Colon (tissue), 2 donors: ENCODE measurements around the gene CFTR.
"Not testable (repeated sequence)": the region's sequence is repeated elsewhere in the genome, so short reads cannot be mapped to it uniquely, and the experiment has no call there.

Source experiments
- FAIRE-seq: peaks from 2 replicates; lab custom pipeline; 2012; peaks lifted over from hg19 to GRCh38; lab: Jason Lieb, UNC
- donor health status: control.
- donor health status: control.

CFTR gene

GRCh38 chr7:117479225-117480054 is at the start of gene CFTR:
CFTR (plus strand) TSS chr7:117480025; CDS start chr7:117480095, 70 bp downstream.
- no peak for FAIRE-seq

- no peak for FAIRE-seq
These were observed 44.3 kb upstream of the CFTR start for GRCh38 chr7:117435475-117436043.

- FAIRE-seq, result no peak
These were observed 35.2 kb upstream of the CFTR start for GRCh38 chr7:117444646-117445045.

GRCh38 chr7:117445206-117445605 is 34.6 kb upstream of the CFTR start:
- FAIRE-seq, result no peak

- FAIRE-seq, result no peak
These were observed 33.5 kb upstream of the CFTR start for GRCh38 chr7:117446220-117446815.

- FAIRE-seq, result no peak
These were observed 31.2 kb upstream of the CFTR start for GRCh38 chr7:117448655-117449054.

GRCh38 chr7:117458977-117459583 is 20.7 kb upstream of the CFTR start:
- FAIRE-seq, result peak; percentile 95

GRCh38 chr7:117459735-117460134 is 20.1 kb upstream of the CFTR start:
- FAIRE-seq, result no peak

GRCh38 chr7:117460815-117461214 is 19.0 kb upstream of the CFTR start:
- not testable (repeated sequence) for FAIRE-seq

GRCh38 chr7:117468174-117468573 is 11.7 kb upstream of the CFTR start:
- no peak for FAIRE-seq

GRCh38 chr7:117470777-117471176 is 9.0 kb upstream of the CFTR start:
- no peak for FAIRE-seq

GRCh38 chr7:117472335-117472734 is 7.5 kb upstream of the CFTR start:
- no peak for FAIRE-seq

GRCh38 chr7:117476557-117477215 is 3.1 kb upstream of the CFTR start:
- FAIRE-seq, result no peak

GRCh38 chr7:117478836-117479224 is 995 bp upstream of the CFTR start:
- FAIRE-seq, result no peak

- no peak for FAIRE-seq
These were observed 184 bp downstream of the CFTR start for GRCh38 chr7:117480055-117480362.

- FAIRE-seq, result no peak
These were observed 1.2 kb downstream of the CFTR start for GRCh38 chr7:117480978-117481377.

- peak; percentile 76 for FAIRE-seq
These were observed 5.3 kb downstream of the CFTR start for GRCh38 chr7:117485118-117485620.

- no peak for FAIRE-seq
These were observed 9.2 kb downstream of the CFTR start for GRCh38 chr7:117489016-117489415.

GRCh38 chr7:117489430-117489829 is 9.6 kb downstream of the CFTR start:
- no peak for FAIRE-seq

- FAIRE-seq, result peak; percentile 45
These were observed 10.1 kb downstream of the CFTR start for GRCh38 chr7:117489911-117490310.

- no peak for FAIRE-seq
These were observed 12.8 kb downstream of the CFTR start for GRCh38 chr7:117492649-117493048.

GRCh38 chr7:117493460-117493859 is 13.6 kb downstream of the CFTR start:
- FAIRE-seq, result no peak
